Testis (tissue), 2 donors: ENCODE data around the gene TNNI3K.

Experiments
- CTCF ChIP-seq, 3 experiments: fragments of 450-650 bp in 2 of 3; fragments of 200-600 bp in 1 of 3; sonication (generic) in 1 of 3; IDR thresholded peaks; one replicate each; pipeline ENCODE4 v1.5.1; 2016 to 2019; ENCODE audit warnings: antibody characterized with exemption in 3 of 3, mild to moderate bottlenecking in 2 of 3, moderate library complexity in 1 of 3
- POLR2A ChIP-seq: fragments of 450-650 bp; IDR thresholded peaks from one replicate; pipeline ENCODE4 v1.6.1; 2017; ENCODE audit warnings: antibody characterized with exemption, mild to moderate bottlenecking, moderate library complexity

DNA sequence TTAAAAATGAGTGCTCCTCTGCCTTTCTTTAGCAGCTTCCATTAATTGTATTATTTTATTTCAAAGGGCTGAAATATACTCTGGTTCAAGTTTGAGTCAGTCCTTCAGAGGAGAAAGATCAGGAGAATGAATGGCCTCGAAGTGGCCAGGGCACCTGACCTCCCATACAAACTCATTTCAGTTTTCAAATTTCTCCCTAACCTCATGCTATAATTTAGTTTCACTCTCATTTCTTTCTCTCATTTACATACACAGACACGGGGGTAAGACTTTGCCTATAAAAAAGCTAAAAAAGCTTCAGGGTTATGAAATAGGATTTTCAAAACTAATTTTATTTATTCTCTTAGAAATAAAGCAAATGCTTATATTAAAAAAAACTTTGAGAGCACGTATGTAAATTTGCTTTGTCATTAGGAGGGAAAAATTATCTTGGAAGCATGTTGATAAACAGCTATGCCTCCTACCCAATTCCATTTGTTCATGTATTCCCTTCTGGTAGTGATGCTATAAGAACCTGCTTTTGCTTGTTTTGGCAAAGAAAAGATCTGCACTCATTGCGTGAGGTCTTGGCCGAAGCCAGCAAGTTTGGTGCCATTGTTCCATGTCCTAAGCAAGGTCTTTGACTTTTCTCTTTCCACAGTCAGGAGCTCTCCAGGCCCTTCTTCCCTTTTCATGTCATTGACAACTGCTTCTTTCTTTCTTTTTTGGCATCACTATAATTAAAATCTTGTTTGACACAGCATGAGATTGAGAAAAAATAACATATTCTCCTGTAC, 357.6 kb downstream of the TNNI3K start:
- TF ChIP-seq CTCF (IDR thresholded peaks at IDR 0.05) (no peak), POLR2A (no peak)
